HCT116 (cell line): Measurements from ENCODE around the gene SH2D3C. TPM values are rescaled to one million over a fixed set of nuclear protein-coding genes. Genes with fewer than 3 reads are reported as not detected.
A peak's percentile ranks its signal among the peaks of the same experiment; 100 is the strongest.

ENCODE experiments used
- ATAC-seq: fragments of 200-7000 bp; cut with Tn5 transposase; 2 replicates; pipeline ENCODE4 v1.9.1; 2020; ENCODE audit warnings: mild to moderate bottlenecking, moderate library complexity
- BruUV-seq: library from RNA; stranded (reverse); fragments of 400-500 nt; replicated peaks from 2 replicates; lab custom pipeline; 2021; lab: Mats Ljungman, UMichigan
- CTCF ChIA-PET: fragments of 300-600 bp; sonication (Branson Sonifier 250); formaldehyde crosslinking; loops from one replicate; lab custom pipeline; 2021; ENCODE audit warnings: antibody characterized with exemption; lab: Charles Lee
- POLR2A ChIA-PET: fragments of 300-600, 350-600 bp; sonication (Branson Sonifier 250); formaldehyde crosslinking; loops from one replicate; lab custom pipeline; 2021; ENCODE audit warnings: antibody characterized with exemption; lab: Charles Lee
- RAD21 ChIA-PET, 2 experiments: fragments of 300-600 bp; sonication (Branson Sonifier 250); formaldehyde crosslinking; loops; one replicate each; lab custom pipeline; 2023; ENCODE audit warnings: low total read pairs in 2 of 2; ENCODE audit not compliant: uncharacterized antibody in 2 of 2, unreplicated experiment in 2 of 2, low non-redundant PET in 1 of 2; lab: Charles Lee
- DNase-seq: peaks from one replicate; pipeline ENCODE4 v3.0.0-alpha.2; 2010; ENCODE audit warnings: low read depth, low spot score
- H2AFZ ChIP-seq: fragments of 200-600 bp; shearing (Covaris generic), sonication (generic); 2 replicates; pipeline ENCODE4 v1.6.1; 2017; ENCODE audit warnings: low read depth, mixed run types, mixed read lengths, antibody characterized with exemption, low read length; ENCODE audit not compliant: poor library complexity, severe bottlenecking
- H3K27ac ChIP-seq: 2 replicates; pipeline ENCODE4 v1.5.1; 2012; ENCODE audit warnings: low read depth, low read length
- H3K27me3 ChIP-seq: fragments of 200-600 bp; sonication (generic); 2 replicates; pipeline ENCODE4 v1.6.1; 2016; ENCODE audit warnings: mixed run types, low read length, mixed read lengths; ENCODE audit not compliant: insufficient read depth
- H3K36me3 ChIP-seq, 2 experiments: fragments of 200-500 bp in 1 of 2; fragments of 200-600 bp in 1 of 2; sonication (Bioruptor generic) in 1 of 2; sonication (generic) in 1 of 2; 2 replicates each; pipeline versions ENCODE4 v1.5.1 to v1.6.1; 2014 to 2016; ENCODE audit warnings: low read length in 2 of 2, inconsistent platforms in 1 of 2, mixed read lengths in 1 of 2, mixed run types in 1 of 2; ENCODE audit not compliant: insufficient read depth in 2 of 2, control insufficient read depth in 1 of 2
- H3K4me1 ChIP-seq, 2 experiments: fragments of 200-600 bp in 1 of 2; sonication (generic) in 1 of 2; 2 replicates each; pipeline versions ENCODE4 v1.5.1 to v1.6.1; 2012 to 2017; ENCODE audit warnings: low read length in 2 of 2, inconsistent platforms in 1 of 2, mild to moderate bottlenecking in 1 of 2, mixed read lengths in 1 of 2, mixed run types in 1 of 2, moderate library complexity in 1 of 2; ENCODE audit not compliant: insufficient read depth in 2 of 2, control insufficient read depth in 1 of 2
- H3K4me2 ChIP-seq: fragments of 200-600 bp; sonication (generic); 2 replicates; pipeline ENCODE4 v1.6.1; 2017; ENCODE audit warnings: mixed run types, low read length, mixed read lengths
- H3K4me3 ChIP-seq, 2 experiments: fragments of 200-600 bp in 1 of 2; sonication (generic) in 1 of 2; replicated peaks in 1 of 2; 2 replicates each; pipeline ENCODE4 v1.5.1; 2011 to 2016; ENCODE audit warnings: low read length in 2 of 2, control low read depth in 1 of 2, low read depth in 1 of 2, mild to moderate bottlenecking in 1 of 2, mixed read lengths in 1 of 2, mixed run types in 1 of 2
- H3K79me2 ChIP-seq: fragments of 200-600 bp; sonication (generic); 2 replicates; pipeline ENCODE4 v1.6.1; 2017; ENCODE audit warnings: mild to moderate bottlenecking, mixed run types, low read length, moderate library complexity, mixed read lengths; ENCODE audit not compliant: insufficient read depth
- H3K9ac ChIP-seq: fragments of 200-600 bp; sonication (generic); 2 replicates; pipeline ENCODE4 v1.6.1; 2016; ENCODE audit warnings: low read length, mixed read lengths
- H3K9me2 ChIP-seq: fragments of 200-600 bp; sonication (generic), shearing (Covaris generic); 2 replicates; pipeline ENCODE4 v1.6.1; 2017; ENCODE audit warnings: mixed run types, mild to moderate bottlenecking, moderate library complexity; ENCODE audit not compliant: insufficient read depth
- H3K9me3 ChIP-seq, 2 experiments: fragments of 200-500 bp in 1 of 2; fragments of 200-600 bp in 1 of 2; sonication (Bioruptor generic) in 1 of 2; sonication (generic) in 1 of 2; 2 replicates each; pipeline ENCODE4 v1.6.1; 2014 to 2017; ENCODE audit warnings: low read length in 2 of 2, mixed read lengths in 2 of 2, inconsistent platforms in 1 of 2, low read depth in 1 of 2, mild to moderate bottlenecking in 1 of 2, mixed run types in 1 of 2, moderate library complexity in 1 of 2; ENCODE audit not compliant: control insufficient read depth in 1 of 2, insufficient read depth in 1 of 2
- H4K20me1 ChIP-seq: fragments of 200-600 bp; sonication (generic), shearing (Covaris generic); 2 replicates; pipeline ENCODE4 v1.6.1; 2017; ENCODE audit warnings: mixed run types, mild to moderate bottlenecking, moderate library complexity; ENCODE audit not compliant: insufficient read depth
- CTCF ChIP-seq, 3 experiments: fragments of 200-600 bp in 1 of 3; sonication (generic) in 1 of 3; IDR thresholded peaks in 2 of 3; conservative IDR thresholded peaks in 1 of 3; 2 replicates each; pipeline ENCODE4 v1.5.1; 2012 to 2017; ENCODE audit warnings: low read depth in 2 of 3, low read length in 2 of 3, antibody characterized with exemption in 1 of 3, borderline replicate concordance in 1 of 3, control low read depth in 1 of 3, mild to moderate bottlenecking in 1 of 3, mixed read lengths in 1 of 3, mixed run types in 1 of 3, moderate library complexity in 1 of 3; ENCODE audit not compliant: insufficient read depth in 1 of 3
- POLR2AphosphoS5 ChIP-seq: IDR thresholded peaks from 2 replicates; pipeline ENCODE4 v1.6.1; 2011; ENCODE audit warnings: mild to moderate bottlenecking, low read depth, low read length, moderate library complexity
- SP1 ChIP-seq: IDR thresholded peaks from 2 replicates; pipeline ENCODE4 v1.6.1; 2012; ENCODE audit warnings: low read depth
- TCF7L2 ChIP-seq: IDR thresholded peaks from 2 replicates; pipeline ENCODE4 v1.7.0; 2011; ENCODE audit warnings: borderline replicate concordance, inconsistent platforms; ENCODE audit not compliant: insufficient read depth, insufficient read length; ENCODE audit errors: extremely low read depth
- YY1 ChIP-seq: IDR thresholded peaks from 2 replicates; pipeline ENCODE4 v1.6.1; 2011; ENCODE audit warnings: low read length, low read depth, moderate library complexity, mild to moderate bottlenecking; ENCODE audit not compliant: insufficient replicate concordance; ENCODE audit errors: extremely low read depth
- ZBTB33 ChIP-seq: IDR thresholded peaks from 2 replicates; pipeline ENCODE4 v1.6.1; 2011; ENCODE audit warnings: mild to moderate bottlenecking, low read length, moderate library complexity; ENCODE audit not compliant: insufficient replicate concordance; ENCODE audit errors: extremely low read depth
- ZFX ChIP-seq: fragments of 450-650 bp; IDR thresholded peaks from 2 replicates; pipeline ENCODE4 v1.6.1; 2017
- intact Hi-C: fragments of 100-400 bp; cut with micrococcal nuclease; formaldehyde crosslinking; loops from 2 replicates; pipeline ENCODE4 v1.10.0; 2022
- total RNA-seq: library from RNA; stranded (reverse); gene quantifications from one replicate; pipeline ENCODE4 v1.2.1, GENCODE V29; 2021; ENCODE audit not compliant: unreplicated experiment

The SH2D3C gene
- total RNA-seq, 1 experiment from 2014 or later: 1.3 TPM

- no peaks in the 10 kb centered on the region for H3K9me3 ChIP-seq
- peak within 1 kb of the TSS; percentile 50 for H2AFZ ChIP-seq
- H3K79me2 ChIP-seq: no peaks in the 10 kb centered on the region
- BruUV-seq: no TSS peak
- H3K36me3 ChIP-seq: no peaks in the 10 kb centered on the region
- peak within 1 kb of the TSS; percentile 67 for H3K9ac ChIP-seq
- H3K4me2 ChIP-seq: peak within 1 kb of the TSS; percentile 96
- H3K4me1 ChIP-seq: peaks cover 4 to 18% of the 10 kb centered on the region in 2 experiments
- TF ChIP-seq CTCF (IDR thresholded peaks at IDR 0.05 in 2 of 3, conservative IDR thresholded peaks at IDR 0.05 in 1 of 3; ENCODE audit: borderline replicate concordance in 1 of 3, insufficient read depth in 1 of 3, low read depth in 2 of 3, low read length in 2 of 3) (peak in 2 of 3 experiments; percentile 91 to 92; a peak in 4 of 6 replicates), ZFX (peak; percentile 81; the same call in 1 of the 2 replicates), ZBTB33 (no peak), YY1 (peak; percentile 78), SP1 (no peak), POLR2AphosphoS5 (peak; percentile 64), TCF7L2 (no peak)
- TF ChIP-seq, all 23 proteins: peak for 4
- Histone ChIP-seq H4K20me1 (no peaks in the 10 kb centered on the region), H3K27ac (peak within 1 kb of the TSS; percentile 87), H3K4me3 (peak within 1 kb of the TSS; percentile 58 to 72), H3K9me2 (no peaks in the 10 kb centered on the region), H3K27me3 (no peaks in the 10 kb centered on the region)
- ChIA-PET CTCF (interaction anchor here (0.5 to 2.3 kb wide), 57 partner anchors 10 to 511 kb away, joined by 3 to 46 read pairs (median 5); partner anchors contain the start of genes CDK9, CFAP157, PIP5KL1 and PTRH1), RAD21 (interaction anchor here (0.6 to 1.6 kb wide), 18 partner anchors 10 to 186 kb away, joined by 3 to 10 read pairs (median 4); partner anchors contain the start of genes CDK9 (in 2 of the 2), CFAP157 (in 1 of the 2), PTRH1 (in 1 of the 2) and ST6GALNAC4 (in 1 of the 2)), POLR2A (interaction anchor here (0.7 to 1.5 kb wide), 11 partner anchors 12 to 186 kb away, joined by 3 to 10 read pairs (median 4); partner anchors contain the start of genes CDK9, PTRH1 and TTC16)
- peak; percentile 92 for DNase-seq
- intact Hi-C loops: loop anchor here (1.0 kb wide), 6 partner anchors 28 to 186 kb away; no protein-coding TSS in a partner anchor
- ATAC-seq: peak; percentile 93
These were observed 43.5 kb downstream of the SH2D3C start, which contains the start of gene TOR2A for GRCh38 chr9:127734747-127735529. TSS of gene TOR2A (minus strand) at chr9:127735294. CDS start at chr9:127735270, 24 bp downstream.
